IgD-negative memory B cell (primary cell): ENCODE data around the gene GAREM1. TPM values are rescaled to one million over a fixed set of nuclear protein-coding genes. Genes with fewer than 3 reads are reported as not detected.

ENCODE experiments used
- H3K27ac Mint-ChIP-seq, 3 donors: one replicate each; pipeline ENCODE4 v1.8.0; 2020 to 2022; ENCODE audit warnings: mild to moderate bottlenecking in 3 of 3, mixed read lengths in 3 of 3, moderate library complexity in 1 of 3
- H3K27me3 Mint-ChIP-seq: one replicate; pipeline ENCODE4 v1.8.0; 2021; ENCODE audit warnings: mixed read lengths
- H3K36me3 Mint-ChIP-seq: one replicate; pipeline ENCODE4 v1.8.0; 2020; ENCODE audit warnings: mild to moderate bottlenecking, mixed read lengths
- H3K4me1 Mint-ChIP-seq, 3 donors: one replicate each; pipeline ENCODE4 v1.8.0; 2020 to 2022; ENCODE audit warnings: mixed read lengths in 3 of 3, mild to moderate bottlenecking in 1 of 3
- H3K4me3 Mint-ChIP-seq, 4 donors: one replicate each; pipeline ENCODE4 v1.8.0; 2020 to 2022; ENCODE audit warnings: mild to moderate bottlenecking in 4 of 4, mixed read lengths in 4 of 4, moderate library complexity in 3 of 4
- H3K9me3 Mint-ChIP-seq, 3 donors: one replicate each; pipeline ENCODE4 v1.8.0; 2020 to 2021; ENCODE audit warnings: mixed read lengths in 3 of 3, mild to moderate bottlenecking in 1 of 3
- polyA plus RNA-seq: library from polyadenylated mRNA; unstranded; fragments of 300-500 nt; fragmentation: Illumina TruSeq; gene quantifications from one replicate; pipeline ENCODE4 v1.2.3, GENCODE V29; 2021

Gene GAREM1
- polyA plus RNA-seq, 1 donor from 2014 or later = not detected

DNA sequence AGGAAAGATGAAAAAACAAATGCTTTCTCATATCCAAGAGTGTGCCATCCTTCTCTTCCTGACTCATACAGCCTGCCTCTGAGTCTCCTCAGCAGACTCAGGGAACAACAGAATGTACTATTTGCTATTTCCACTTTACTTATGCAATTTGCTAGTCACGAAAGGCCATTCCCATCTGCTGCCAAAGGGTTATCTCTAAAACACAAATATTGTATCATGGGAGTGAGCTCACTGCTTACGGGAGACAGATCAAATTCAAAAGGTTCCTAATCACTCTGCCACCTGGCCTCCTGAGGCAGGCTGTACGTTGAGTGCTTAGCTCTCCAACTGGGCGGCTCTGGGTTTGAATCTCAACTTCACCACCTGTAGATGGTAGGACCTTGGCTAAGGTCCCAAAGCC is 92.0 kb downstream of the GAREM1 start:
- Mint-ChIP-seq H3K4me3 (no peak overlapping the region), H3K9me3 (no peaks in the 10 kb centered on the region), H3K4me1 (no peaks in the 10 kb centered on the region), H3K27ac (no peak overlapping the region), H3K27me3 (no peaks in the 10 kb centered on the region), H3K36me3 (no peaks in the 10 kb centered on the region)

DNA sequence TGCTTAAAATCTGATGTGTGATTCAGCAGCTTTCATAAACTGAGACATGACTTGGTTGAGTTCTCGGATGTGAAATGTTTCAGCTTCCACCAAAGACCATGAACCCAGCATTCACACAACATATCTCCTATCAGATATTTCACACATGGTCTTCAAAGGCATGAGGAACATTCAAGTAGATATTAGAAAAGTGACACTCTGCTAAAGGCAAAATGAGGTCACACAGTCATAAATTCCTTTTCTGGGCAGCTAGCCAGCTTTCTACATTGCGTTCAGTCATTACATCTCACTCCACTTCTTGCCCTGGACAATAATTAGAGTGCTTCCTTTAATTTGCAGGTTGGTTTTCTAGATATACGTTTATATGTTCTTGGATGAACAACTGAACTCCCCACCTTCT is 96.7 kb downstream of the GAREM1 start:
- Mint-ChIP-seq H3K4me3 (no peak overlapping the region), H3K27ac (no peak overlapping the region), H3K4me1 (no peaks in the 10 kb centered on the region), H3K36me3 (no peaks in the 10 kb centered on the region), H3K27me3 (no peaks in the 10 kb centered on the region), H3K9me3 (no peaks in the 10 kb centered on the region)

DNA sequence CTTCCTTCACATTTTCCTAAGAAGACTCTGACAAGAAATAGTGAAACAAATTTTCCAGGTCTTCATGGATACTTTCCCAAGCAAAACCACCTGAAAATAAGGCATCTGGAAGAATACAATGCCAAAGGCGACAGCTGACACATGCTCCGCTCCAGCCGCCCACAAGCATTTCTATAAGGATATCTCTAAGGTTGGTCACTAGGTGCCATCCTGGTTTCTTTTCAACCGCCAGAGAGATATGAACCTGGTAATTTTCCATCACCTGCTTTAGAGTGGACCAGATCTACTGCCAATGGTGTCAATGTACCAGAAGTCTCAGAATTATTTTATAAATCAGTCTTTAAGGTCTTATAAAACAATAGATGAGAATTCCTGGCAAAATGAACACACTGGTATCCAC is 97.2 kb downstream of the GAREM1 start:
- Mint-ChIP-seq H3K9me3 (no peaks in the 10 kb centered on the region), H3K27ac (no peak overlapping the region), H3K36me3 (no peaks in the 10 kb centered on the region), H3K27me3 (no peaks in the 10 kb centered on the region), H3K4me3 (no peak overlapping the region), H3K4me1 (no peaks in the 10 kb centered on the region)

DNA sequence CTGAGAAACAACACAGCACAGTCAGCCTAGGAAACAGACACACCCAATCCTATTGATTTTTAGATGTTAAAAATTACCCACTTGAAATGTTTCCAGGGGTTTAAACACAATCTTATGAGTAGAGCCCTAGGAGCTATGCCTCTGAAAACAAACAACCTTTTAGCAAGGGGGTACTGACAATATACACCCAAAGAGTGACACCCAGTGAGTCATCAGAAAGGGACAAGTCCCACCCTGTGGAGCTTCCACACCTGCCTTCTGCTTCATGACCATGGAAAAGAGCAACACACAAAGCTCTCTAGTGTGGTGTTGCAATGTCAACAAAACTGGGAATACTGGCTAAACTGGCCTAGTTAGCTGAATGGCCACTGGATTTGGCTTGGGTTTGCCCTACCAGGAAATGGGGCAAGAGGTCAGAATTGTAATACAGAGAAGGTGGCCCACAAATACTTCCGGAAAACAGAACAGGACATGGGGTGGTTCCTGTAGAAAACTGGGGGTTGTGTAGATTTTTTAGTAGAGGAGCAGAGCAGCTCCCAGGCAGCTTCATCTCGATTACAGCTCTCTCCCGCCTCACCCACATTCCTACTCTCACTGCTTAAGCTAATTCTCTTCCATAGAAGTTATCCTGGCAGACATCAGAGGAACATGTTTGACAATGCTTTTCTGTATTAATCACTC is 98.2 kb downstream of the GAREM1 start:
- H3K4me3 Mint-ChIP-seq = no peak overlapping the region
- no peaks in the 10 kb centered on the region for H3K36me3 Mint-ChIP-seq
- no peaks in the 10 kb centered on the region for H3K9me3 Mint-ChIP-seq
- H3K4me1 Mint-ChIP-seq = no peaks in the 10 kb centered on the region
- peaks cover 2% of the 10 kb centered on the region for H3K27me3 Mint-ChIP-seq
- H3K27ac Mint-ChIP-seq = no peak overlapping the region

DNA sequence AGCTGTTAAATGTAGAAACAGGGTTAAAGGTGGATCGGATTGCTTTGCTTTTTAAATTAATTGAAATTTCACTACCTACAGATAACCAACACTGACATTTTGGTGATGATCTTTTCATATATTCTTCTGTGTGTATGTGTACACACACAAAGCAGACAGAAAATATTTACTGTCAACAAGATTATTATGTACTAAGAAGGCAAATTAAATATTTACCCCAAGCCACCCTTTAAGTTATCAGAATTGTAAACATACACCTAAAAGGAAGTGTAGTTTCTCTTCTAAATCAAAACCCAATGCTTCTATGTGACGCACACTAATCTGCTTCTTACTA is 98.7 kb downstream of the GAREM1 start:
- Mint-ChIP-seq H3K27ac (no peak overlapping the region), H3K9me3 (no peaks in the 10 kb centered on the region), H3K4me1 (no peaks in the 10 kb centered on the region), H3K27me3 (peaks cover 2% of the 10 kb centered on the region), H3K36me3 (no peaks in the 10 kb centered on the region), H3K4me3 (no peak overlapping the region)

DNA sequence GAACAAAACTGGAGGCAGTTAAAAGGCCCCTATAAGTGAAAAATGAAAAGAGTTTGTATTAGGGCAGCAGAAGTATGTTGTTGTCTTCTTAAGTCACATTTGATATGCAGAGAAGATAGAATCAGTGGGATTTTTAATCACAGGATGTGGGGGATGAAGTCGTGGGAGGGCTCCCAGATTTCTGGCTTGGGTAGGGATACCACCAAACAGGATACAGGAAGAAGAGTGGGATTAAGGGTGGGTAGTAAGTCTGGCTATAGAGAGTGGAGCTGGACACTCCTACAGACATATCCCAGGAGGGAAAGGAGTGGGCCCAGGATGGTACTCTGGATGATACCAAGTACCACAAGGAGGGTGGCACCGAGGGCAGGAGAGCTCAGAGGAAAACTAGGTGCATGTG is 99.3 kb downstream of the GAREM1 start:
- Mint-ChIP-seq H3K9me3 (no peaks in the 10 kb centered on the region), H3K36me3 (no peaks in the 10 kb centered on the region), H3K4me3 (no peak overlapping the region), H3K27me3 (peaks cover 2% of the 10 kb centered on the region), H3K4me1 (no peaks in the 10 kb centered on the region), H3K27ac (no peak overlapping the region)

DNA sequence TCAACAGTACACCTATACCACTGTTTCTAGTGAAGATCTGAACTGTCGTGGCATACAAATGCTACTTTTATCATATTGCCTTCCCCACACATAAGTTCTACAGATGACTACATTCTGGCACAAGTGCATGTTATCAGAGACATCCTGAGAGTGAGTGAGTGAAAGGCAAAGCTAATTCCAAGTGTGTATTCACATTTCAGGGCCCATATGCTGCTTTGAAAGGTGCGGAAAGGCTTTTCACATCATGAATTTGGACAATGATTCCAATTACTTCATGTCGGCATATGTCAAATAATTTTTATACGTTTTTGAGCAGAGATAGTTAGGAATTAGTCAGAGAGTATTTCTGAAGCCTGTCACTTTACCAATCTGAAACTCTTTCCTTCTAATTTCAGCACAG is 101.7 kb downstream of the GAREM1 start:
- no peaks in the 10 kb centered on the region for H3K9me3 Mint-ChIP-seq
- no peaks in the 10 kb centered on the region for H3K4me1 Mint-ChIP-seq
- no peaks in the 10 kb centered on the region for H3K36me3 Mint-ChIP-seq
- no peak overlapping the region for H3K4me3 Mint-ChIP-seq
- no peak overlapping the region for H3K27ac Mint-ChIP-seq
- peaks cover 2% of the 10 kb centered on the region for H3K27me3 Mint-ChIP-seq

DNA sequence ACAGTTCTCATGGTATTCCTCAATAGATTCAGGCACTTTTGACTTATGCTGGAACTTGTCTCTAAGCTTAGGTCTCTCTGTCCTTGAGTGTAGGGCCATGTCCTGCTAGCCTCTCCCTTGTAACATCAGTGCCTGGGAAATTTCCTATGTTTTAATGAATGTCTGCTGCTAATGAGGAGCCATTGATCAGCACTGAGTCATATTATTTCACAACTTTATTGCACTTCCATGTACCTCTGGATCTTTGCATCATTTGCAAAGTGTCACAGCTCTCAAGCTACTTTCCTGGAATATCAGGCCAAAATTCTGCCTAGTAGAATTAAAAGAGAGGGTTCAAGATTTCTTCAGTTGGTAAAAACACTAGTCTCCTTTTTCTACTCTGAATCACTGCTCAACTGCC is 102.5 kb downstream of the GAREM1 start:
- Mint-ChIP-seq H3K27ac (no peak overlapping the region), H3K4me1 (no peaks in the 10 kb centered on the region), H3K4me3 (no peak overlapping the region), H3K27me3 (peaks cover 2% of the 10 kb centered on the region), H3K36me3 (no peaks in the 10 kb centered on the region), H3K9me3 (no peaks in the 10 kb centered on the region)

DNA sequence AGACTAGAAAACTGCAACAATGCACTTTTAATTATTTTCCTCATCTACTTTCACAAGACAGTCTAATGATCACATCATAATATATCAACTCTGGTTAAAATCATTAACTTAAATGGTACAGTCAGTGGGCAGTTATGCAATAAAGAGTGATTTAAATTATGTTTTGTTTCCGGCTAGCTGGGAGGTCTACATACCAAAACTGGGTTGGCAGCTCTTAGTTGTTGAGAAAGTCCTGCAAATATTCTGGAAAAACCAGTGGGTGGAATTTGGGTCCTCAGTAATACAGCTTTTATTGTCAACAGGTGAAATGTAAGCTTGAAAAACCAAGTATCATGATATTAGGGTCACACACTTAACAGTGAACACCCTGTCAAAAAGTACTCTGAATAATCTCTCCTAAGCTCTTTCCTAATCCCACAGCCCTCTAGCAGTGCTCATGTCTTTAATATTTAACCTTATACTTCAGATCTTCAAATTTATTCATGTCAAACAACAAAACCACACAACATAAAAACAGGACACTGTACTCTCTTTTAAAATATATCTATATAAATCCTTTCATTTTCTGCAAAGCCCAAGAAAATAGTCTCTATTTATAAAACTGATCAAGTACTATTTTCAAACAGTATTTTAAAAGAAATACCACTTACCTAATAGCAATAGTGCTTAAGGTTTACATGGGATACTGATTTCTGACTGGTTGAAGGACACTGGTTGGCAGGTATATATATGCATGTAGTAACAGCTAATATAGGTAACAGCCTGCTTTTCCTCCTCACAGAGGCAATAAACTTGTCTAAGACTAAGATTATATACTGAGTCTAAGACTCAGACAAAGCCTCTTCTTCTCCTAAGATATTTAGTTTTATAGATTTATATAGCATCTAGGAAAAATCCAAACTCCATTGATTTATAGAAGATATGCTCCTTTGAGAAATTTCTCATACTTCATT is 103.8 kb downstream of the GAREM1 start:
- no peaks in the 10 kb centered on the region for H3K9me3 Mint-ChIP-seq
- no peak overlapping the region for H3K27ac Mint-ChIP-seq
- peaks cover 2% of the 10 kb centered on the region for H3K27me3 Mint-ChIP-seq
- H3K36me3 Mint-ChIP-seq = no peaks in the 10 kb centered on the region
- H3K4me1 Mint-ChIP-seq = no peaks in the 10 kb centered on the region
- H3K4me3 Mint-ChIP-seq = no peak overlapping the region

DNA sequence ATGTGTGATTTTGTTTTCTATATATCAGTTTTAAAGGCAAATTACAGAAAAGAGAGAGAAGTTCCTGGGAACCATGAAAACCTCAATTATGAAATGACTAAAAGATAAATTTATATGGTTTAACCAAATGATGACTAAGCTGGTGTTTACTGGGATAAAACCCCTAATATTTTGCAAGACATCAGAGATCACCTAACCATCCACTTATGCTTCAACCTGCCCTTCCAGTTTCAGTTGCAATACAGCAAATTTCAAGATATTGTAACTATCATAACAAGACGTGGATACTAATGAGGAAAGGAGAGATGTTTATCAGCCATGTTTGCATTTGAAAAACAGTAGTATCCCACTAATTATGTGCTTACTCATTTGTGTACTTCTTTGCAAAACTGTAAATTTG is 108.2 kb downstream of the GAREM1 start:
- Mint-ChIP-seq H3K9me3 (no peaks in the 10 kb centered on the region), H3K27me3 (no peaks in the 10 kb centered on the region), H3K4me1 (no peaks in the 10 kb centered on the region), H3K27ac (no peak overlapping the region), H3K36me3 (no peaks in the 10 kb centered on the region), H3K4me3 (no peak overlapping the region)

DNA sequence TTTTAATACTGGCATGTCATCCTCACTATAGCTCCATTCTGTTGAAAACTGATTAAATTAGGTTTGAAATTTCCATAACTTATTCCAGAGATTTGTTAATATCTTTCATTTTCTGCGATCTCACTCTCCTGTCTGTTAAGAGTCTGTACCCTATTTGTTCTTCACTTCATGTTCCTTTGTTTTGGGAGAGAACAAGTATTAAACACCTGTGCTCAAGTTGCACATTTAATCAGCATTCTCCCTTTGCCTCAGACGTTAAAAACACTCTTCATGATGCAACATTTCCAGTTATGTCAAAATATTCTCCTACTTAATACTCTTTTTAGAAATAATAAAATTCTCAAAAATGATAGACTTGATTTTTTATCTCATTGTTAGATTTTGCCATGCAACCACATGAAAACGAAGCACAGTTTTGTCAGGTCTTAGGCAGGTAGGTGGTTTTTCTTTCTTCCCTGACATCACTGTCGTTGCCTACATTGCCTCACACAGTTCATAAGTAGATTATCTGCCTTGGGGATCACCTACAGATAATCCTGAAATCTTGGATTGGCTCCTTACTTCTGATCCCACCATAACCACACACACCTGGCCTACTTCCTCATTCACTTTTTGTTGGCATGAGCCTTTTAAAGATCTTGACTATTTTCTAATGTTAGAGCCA is 109.9 kb downstream of the GAREM1 start:
- no peaks in the 10 kb centered on the region for H3K4me1 Mint-ChIP-seq
- H3K27me3 Mint-ChIP-seq = no peaks in the 10 kb centered on the region
- peak overlapping the region in 1 of 4 donors; percentile 37 for H3K4me3 Mint-ChIP-seq
- no peaks in the 10 kb centered on the region for H3K36me3 Mint-ChIP-seq
- H3K9me3 Mint-ChIP-seq = no peaks in the 10 kb centered on the region
- no peak overlapping the region for H3K27ac Mint-ChIP-seq

DNA sequence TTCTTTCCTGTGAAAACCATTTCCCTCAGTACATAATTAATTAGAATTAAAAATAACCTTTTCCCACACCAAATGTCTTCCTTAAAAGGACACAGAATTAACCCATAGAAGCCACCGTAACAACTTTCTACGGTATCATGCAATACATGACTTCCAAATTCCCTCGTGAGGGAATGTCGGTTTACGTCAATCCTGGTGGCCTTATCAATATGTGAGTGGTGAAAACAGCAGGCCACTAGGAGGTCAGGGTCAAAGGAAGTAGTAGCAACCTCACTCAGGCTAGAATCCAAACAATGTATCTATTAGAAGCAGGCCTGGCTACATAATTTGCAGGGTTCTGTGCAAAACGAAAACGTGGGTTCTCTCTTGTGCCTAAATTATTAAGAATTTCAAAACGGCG is 112.2 kb downstream of the GAREM1 start:
- no peaks in the 10 kb centered on the region for H3K36me3 Mint-ChIP-seq
- H3K27me3 Mint-ChIP-seq = no peaks in the 10 kb centered on the region
- H3K4me1 Mint-ChIP-seq = no peaks in the 10 kb centered on the region
- H3K4me3 Mint-ChIP-seq = no peak overlapping the region
- no peaks in the 10 kb centered on the region for H3K9me3 Mint-ChIP-seq
- H3K27ac Mint-ChIP-seq = no peak overlapping the region

DNA sequence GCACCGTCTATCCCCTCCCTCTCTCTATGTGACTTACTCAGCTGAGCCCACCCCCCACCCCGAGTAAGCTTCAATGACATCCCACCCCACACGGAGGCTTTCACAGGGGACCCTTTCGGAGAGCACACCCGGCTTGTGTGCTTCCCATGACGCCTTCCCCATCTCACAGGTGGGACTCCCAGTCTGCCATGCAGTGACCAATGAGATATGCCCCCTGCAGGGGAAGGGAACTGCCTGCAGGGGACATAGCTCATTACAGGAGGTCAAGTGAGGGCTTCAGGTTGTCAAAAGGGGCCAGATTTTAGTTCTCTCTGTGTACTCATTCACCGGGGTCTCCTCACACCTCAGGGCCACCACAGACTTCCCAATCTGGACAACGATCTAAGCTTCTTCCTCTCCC is 112.6 kb downstream of the GAREM1 start:
- no peak overlapping the region for H3K27ac Mint-ChIP-seq
- H3K36me3 Mint-ChIP-seq = no peaks in the 10 kb centered on the region
- no peaks in the 10 kb centered on the region for H3K4me1 Mint-ChIP-seq
- no peaks in the 10 kb centered on the region for H3K27me3 Mint-ChIP-seq
- H3K9me3 Mint-ChIP-seq = no peaks in the 10 kb centered on the region
- H3K4me3 Mint-ChIP-seq = no peak overlapping the region

DNA sequence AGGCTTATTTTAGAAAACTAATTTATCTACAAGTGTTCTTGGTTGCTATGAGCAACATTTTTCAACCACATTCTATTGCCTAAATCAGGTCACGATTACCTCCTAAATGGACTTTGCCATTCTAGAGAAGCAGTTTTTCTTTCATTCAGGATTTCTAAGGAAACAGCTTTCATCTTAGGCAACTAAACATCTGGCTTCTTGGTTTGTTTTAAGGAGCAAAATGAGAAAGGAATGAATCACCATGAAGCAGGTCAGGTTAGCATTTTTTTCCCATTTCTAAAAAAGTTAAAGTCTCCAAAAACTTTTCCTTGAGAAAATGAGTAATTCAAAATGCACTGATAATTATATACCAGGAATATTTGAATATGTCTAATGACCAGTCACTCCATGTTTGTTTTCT is 114.8 kb downstream of the GAREM1 start:
- no peak overlapping the region for H3K27ac Mint-ChIP-seq
- H3K4me1 Mint-ChIP-seq = no peaks in the 10 kb centered on the region
- no peak overlapping the region for H3K4me3 Mint-ChIP-seq
- H3K36me3 Mint-ChIP-seq = no peaks in the 10 kb centered on the region
- no peaks in the 10 kb centered on the region for H3K27me3 Mint-ChIP-seq
- H3K9me3 Mint-ChIP-seq = no peaks in the 10 kb centered on the region

DNA sequence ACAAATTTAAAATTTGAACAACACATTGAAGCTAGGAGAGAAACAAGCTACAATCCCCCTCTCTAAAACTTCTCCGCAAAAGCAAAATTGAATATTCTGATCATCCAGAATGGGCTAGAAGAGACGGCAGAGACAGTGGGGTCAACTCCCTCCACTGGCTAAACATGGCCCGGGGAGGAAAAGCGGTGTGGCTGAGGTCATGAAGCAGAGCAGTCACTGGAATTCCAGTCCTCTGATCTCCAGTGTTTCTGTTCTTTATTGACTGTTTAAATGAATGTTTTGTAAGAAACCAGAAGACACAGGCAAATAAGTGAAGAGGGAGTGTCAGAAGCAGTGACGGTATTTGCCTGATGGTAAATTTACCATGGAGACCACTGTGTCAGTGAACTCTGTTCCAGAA is 116.2 kb downstream of the GAREM1 start:
- Mint-ChIP-seq H3K27me3 (no peaks in the 10 kb centered on the region), H3K4me3 (no peak overlapping the region), H3K4me1 (no peaks in the 10 kb centered on the region), H3K27ac (no peak overlapping the region), H3K36me3 (no peaks in the 10 kb centered on the region), H3K9me3 (no peaks in the 10 kb centered on the region)

DNA sequence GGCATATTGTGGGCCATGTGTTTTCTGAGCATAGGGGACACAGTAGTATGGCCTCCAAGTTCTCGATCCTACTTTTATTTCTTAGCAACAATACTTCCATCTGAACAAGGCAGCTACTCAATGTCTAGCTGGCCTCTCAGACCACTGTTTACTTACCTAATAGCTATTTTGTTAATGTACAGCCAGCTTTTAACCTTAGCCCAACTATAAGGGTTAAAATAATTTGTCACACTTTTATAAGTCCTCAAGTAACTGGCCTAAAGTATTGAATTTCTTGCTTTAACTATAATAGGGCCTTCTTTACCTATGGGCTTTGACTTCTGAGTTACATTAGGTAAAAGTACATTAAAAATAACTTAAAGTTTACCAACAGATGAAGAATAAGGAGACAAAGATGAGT is 117.4 kb downstream of the GAREM1 start:
- H3K4me3 Mint-ChIP-seq = no peak overlapping the region
- no peaks in the 10 kb centered on the region for H3K9me3 Mint-ChIP-seq
- H3K27me3 Mint-ChIP-seq = no peaks in the 10 kb centered on the region
- H3K36me3 Mint-ChIP-seq = no peaks in the 10 kb centered on the region
- no peak overlapping the region for H3K27ac Mint-ChIP-seq
- H3K4me1 Mint-ChIP-seq = no peaks in the 10 kb centered on the region
